ENCODE data around the gene LRRC8E. TPM values are rescaled to one million over a fixed set of nuclear protein-coding genes. Genes with fewer than 3 reads are reported as not detected.

Gene LRRC8E
- polyA plus RNA-seq, 1 donor (not counting 4 experiments of a cell fraction or from before 2014, with no cell fraction given) = 13.5 TPM

GRCh38 chr19:7934766-7935165 is 46.5 kb downstream of the LRRC8E start:
- Histone ChIP-seq H3K79me2 (ENCODE audit: control insufficient read depth, insufficient read depth, low read length) (peaks cover 2% of the 10 kb centered on the region), H3K9me3 (ENCODE audit: control insufficient read depth, low read depth, low read length) (no peaks in the 10 kb centered on the region), H3K27ac (ENCODE audit: control insufficient read depth, insufficient read depth, low read length) (no peak overlapping the region), H3K4me3 (ENCODE audit: control insufficient read depth in 2 of 3, extremely low read depth in 1 of 3, insufficient read depth in 2 of 3, low read depth in 1 of 3, low read length in 3 of 3) (no peak overlapping the region), H4K20me1 (ENCODE audit: control insufficient read depth, extremely low read depth, insufficient read depth, low read length) (no peaks in the 10 kb centered on the region), H3K9ac (ENCODE audit: control insufficient read depth, extremely low read depth, insufficient read depth, low read length) (no peak overlapping the region), H3K9me1 (ENCODE audit: control insufficient read depth, extremely low read depth, insufficient read depth, low read length) (no peaks in the 10 kb centered on the region), H3K36me3 (ENCODE audit: control insufficient read depth in 2 of 2, extremely low read depth in 1 of 2, insufficient read depth in 2 of 2, low read length in 2 of 2) (peaks cover 37 to 41% of the 10 kb centered on the region in 2 experiments), H3K4me2 (ENCODE audit: control insufficient read depth, extremely low read depth, insufficient read depth, low read depth, low read length) (no peak overlapping the region), H3K4me1 (ENCODE audit: control insufficient read depth, extremely low read depth, insufficient read depth, low read length) (peaks cover 6% of the 10 kb centered on the region), H3K27me3 (ENCODE audit: control insufficient read depth, extremely low read depth, insufficient read depth, low read length) (no peaks in the 10 kb centered on the region), H2AFZ (ENCODE audit: control insufficient read depth, low read length) (no peak overlapping the region)
- dilution Hi-C loops (cut with MboI; ENCODE audit: extremely low pct_ligation_motif_present, low sequenced_read_pairs) = no loop called here
- FAIRE-seq = no peak
- DNase-seq (ENCODE audit: low read depth, low spot score) = no peak
- TF ChIP-seq EZH2 (IDR thresholded peaks at IDR 0.05; ENCODE audit: low read length) (no peak), CTCF (optimal IDR thresholded peaks at IDR 0.05 in 1 of 3, IDR thresholded peaks at IDR 0.05 in 1 of 3, conservative IDR thresholded peaks at IDR 0.05 in 1 of 3; ENCODE audit: extremely low read depth in 1 of 3, insufficient read depth in 2 of 3, low read length in 3 of 3) (no peak)

- DNase-seq (ENCODE audit: low read depth, low spot score) = no peak
- Histone ChIP-seq H3K9ac (ENCODE audit: control insufficient read depth, extremely low read depth, insufficient read depth, low read length) (no peak overlapping the region), H3K4me2 (ENCODE audit: control insufficient read depth, extremely low read depth, insufficient read depth, low read depth, low read length) (no peak overlapping the region), H3K27me3 (ENCODE audit: control insufficient read depth, extremely low read depth, insufficient read depth, low read length) (no peaks in the 10 kb centered on the region), H3K9me1 (ENCODE audit: control insufficient read depth, extremely low read depth, insufficient read depth, low read length) (no peaks in the 10 kb centered on the region), H3K9me3 (ENCODE audit: control insufficient read depth, low read depth, low read length) (no peaks in the 10 kb centered on the region), H3K79me2 (ENCODE audit: control insufficient read depth, insufficient read depth, low read length) (peaks cover 32% of the 10 kb centered on the region), H3K4me1 (ENCODE audit: control insufficient read depth, extremely low read depth, insufficient read depth, low read length) (peaks cover 15% of the 10 kb centered on the region), H3K36me3 (ENCODE audit: control insufficient read depth in 2 of 2, extremely low read depth in 1 of 2, insufficient read depth in 2 of 2, low read length in 2 of 2) (peaks cover 10 to 27% of the 10 kb centered on the region in 2 experiments), H3K4me3 (ENCODE audit: control insufficient read depth in 2 of 3, extremely low read depth in 1 of 3, insufficient read depth in 2 of 3, low read depth in 1 of 3, low read length in 3 of 3) (no peak overlapping the region), H3K27ac (ENCODE audit: control insufficient read depth, insufficient read depth, low read length) (no peak overlapping the region), H4K20me1 (ENCODE audit: control insufficient read depth, extremely low read depth, insufficient read depth, low read length) (no peaks in the 10 kb centered on the region), H2AFZ (ENCODE audit: control insufficient read depth, low read length) (no peak overlapping the region)
- dilution Hi-C loops (cut with MboI; ENCODE audit: extremely low pct_ligation_motif_present, low sequenced_read_pairs) = no loop called here
- TF ChIP-seq CTCF (optimal IDR thresholded peaks at IDR 0.05 in 1 of 3, IDR thresholded peaks at IDR 0.05 in 1 of 3, conservative IDR thresholded peaks at IDR 0.05 in 1 of 3; ENCODE audit: extremely low read depth in 1 of 3, insufficient read depth in 2 of 3, low read length in 3 of 3) (no peak), EZH2 (IDR thresholded peaks at IDR 0.05; ENCODE audit: low read length) (no peak)
- no peak for FAIRE-seq
Observed at GRCh38 chr19:7940841-7941240, 52.5 kb downstream of the LRRC8E start.

Measured in keratinocyte (primary cell).